CD14-positive monocyte (primary cell): Measurements from ENCODE around the gene GRIFIN. TPM values are rescaled to one million over a fixed set of nuclear protein-coding genes. Genes with fewer than 3 reads are reported as not detected.

Experiments used
- DNase-seq, 3 donors: peaks; one replicate each; pipeline ENCODE4 v3.0.0-alpha.2; 2011 to 2022
- H2AFZ ChIP-seq: 2 replicates; pipeline ENCODE4 v1.6.0; 2012; ENCODE audit warnings: mild to moderate bottlenecking, low read depth, low read length, inconsistent platforms; ENCODE audit not compliant: insufficient read depth, poor library complexity, severe bottlenecking
- H3K27ac ChIP-seq, 2 donors: 1 replicate in 1 of 2; 2 replicates in 1 of 2; pipeline ENCODE4 v1.5.1; 2012 to 2013; ENCODE audit warnings: low read length in 2 of 2, control low read depth in 1 of 2, inconsistent platforms in 1 of 2, low read depth in 1 of 2, mild to moderate bottlenecking in 1 of 2
- H3K27me3 ChIP-seq, 2 donors: one replicate each; pipeline versions ENCODE4 v1.6.0 to v1.6.1; 2011 to 2013; ENCODE audit warnings: low read length in 2 of 2; ENCODE audit not compliant: control insufficient read depth in 2 of 2, insufficient read depth in 2 of 2
- H3K36me3 ChIP-seq, 2 donors: replicated peaks in 1 of 2; 1 replicate in 1 of 2; 2 replicates in 1 of 2; pipeline versions ENCODE4 v1.5.1 to v1.6.1; 2012 to 2013; ENCODE audit warnings: low read length in 2 of 2, control low read depth in 1 of 2, inconsistent platforms in 1 of 2, mild to moderate bottlenecking in 1 of 2; ENCODE audit not compliant: insufficient read depth in 2 of 2, control insufficient read depth in 1 of 2
- H3K4me1 ChIP-seq, 2 donors: 1 replicate in 1 of 2; 2 replicates in 1 of 2; pipeline versions ENCODE4 v1.5.1 to v1.6.1; 2012 to 2013; ENCODE audit warnings: low read length in 2 of 2, control low read depth in 1 of 2, inconsistent platforms in 1 of 2, mild to moderate bottlenecking in 1 of 2, moderate library complexity in 1 of 2; ENCODE audit not compliant: insufficient read depth in 2 of 2, control insufficient read depth in 1 of 2
- H3K4me2 ChIP-seq: replicated peaks from 2 replicates; pipeline ENCODE3; 2012; ENCODE audit warnings: low read length, moderate library complexity, mild to moderate bottlenecking; ENCODE audit not compliant: poor library complexity, severe bottlenecking; ENCODE audit errors: extremely low read depth
- H3K4me3 ChIP-seq, 3 experiments: fragments of 200-600 bp in 1 of 3; sonication (generic) in 1 of 3; replicated peaks in 1 of 3; 1 replicate in 2 of 3; 2 replicates in 1 of 3; pipeline ENCODE4 v1.5.1; 2011 to 2013; ENCODE audit warnings: low read length in 3 of 3, mild to moderate bottlenecking in 3 of 3, control low read depth in 2 of 3, low read depth in 2 of 3, inconsistent platforms in 1 of 3, moderate library complexity in 1 of 3
- H3K79me2 ChIP-seq: 2 replicates; pipeline ENCODE4 v1.6.0; 2012; ENCODE audit warnings: mild to moderate bottlenecking, control low read depth, inconsistent platforms, low read length, moderate library complexity; ENCODE audit not compliant: insufficient read depth
- H3K9ac ChIP-seq: 2 replicates; pipeline ENCODE4 v1.6.0; 2017; ENCODE audit warnings: low read length, mild to moderate bottlenecking; ENCODE audit not compliant: insufficient read depth, poor library complexity, severe bottlenecking
- H3K9me3 ChIP-seq, 2 donors: replicated peaks in 1 of 2; 1 replicate in 1 of 2; 2 replicates in 1 of 2; pipeline versions ENCODE4 v1.5.1 to v1.6.1; 2012 to 2013; ENCODE audit warnings: low read length in 2 of 2, control low read depth in 1 of 2; ENCODE audit not compliant: control insufficient read depth in 1 of 2, insufficient read depth in 1 of 2
- H4K20me1 ChIP-seq: 2 replicates; pipeline ENCODE4 v1.6.0; 2012; ENCODE audit warnings: mild to moderate bottlenecking, low read length, control low read depth, moderate library complexity; ENCODE audit not compliant: insufficient read depth
- H3K27ac Mint-ChIP-seq, 7 donors: one replicate each; pipeline ENCODE4 v1.8.0; 2020; ENCODE audit warnings: mild to moderate bottlenecking in 7 of 7, mixed read lengths in 7 of 7, moderate library complexity in 6 of 7, inconsistent platforms in 2 of 7
- H3K27me3 Mint-ChIP-seq, 3 donors: one replicate each; pipeline ENCODE4 v1.8.0; 2021 to 2022; ENCODE audit warnings: low read depth in 3 of 3, mild to moderate bottlenecking in 3 of 3, mixed read lengths in 3 of 3, moderate library complexity in 3 of 3, inconsistent platforms in 1 of 3
- H3K36me3 Mint-ChIP-seq, 2 donors: one replicate each; pipeline ENCODE4 v1.8.0; 2020; ENCODE audit warnings: mixed read lengths in 2 of 2, inconsistent platforms in 1 of 2, mild to moderate bottlenecking in 1 of 2
- H3K4me1 Mint-ChIP-seq: one replicate; pipeline ENCODE4 v1.8.0; 2020; ENCODE audit warnings: mild to moderate bottlenecking, mixed read lengths
- H3K4me3 Mint-ChIP-seq, 2 donors: one replicate each; pipeline ENCODE4 v1.8.0; 2020; ENCODE audit warnings: mild to moderate bottlenecking in 2 of 2, mixed read lengths in 2 of 2, moderate library complexity in 1 of 2
- H3K9me3 Mint-ChIP-seq, 7 donors: one replicate each; pipeline ENCODE4 v1.8.0; 2020 to 2022; ENCODE audit warnings: mixed read lengths in 7 of 7, mild to moderate bottlenecking in 6 of 7, moderate library complexity in 6 of 7, inconsistent platforms in 2 of 7
- CTCF ChIP-seq: fragments of 200-600 bp; IDR thresholded peaks from one replicate; pipeline ENCODE4 v1.8.0; 2022; ENCODE audit warnings: antibody characterized with exemption, mild to moderate bottlenecking
- WGBS: methylation state at CpG from one replicate; pipeline ENCODE4 v1.1.5; 2013; ENCODE audit warnings: missing lambda C conversion rate; ENCODE audit not compliant: insufficient coverage; 5-methylcytosine and 5-hydroxymethylcytosine counted together
- intact Hi-C, 2 donors: fragments of 100-400 bp; cut with micrococcal nuclease; formaldehyde crosslinking; loops; one replicate each; pipeline versions ENCODE4 v1.15.0 to v1.15.1; 2023
- polyA plus RNA-seq, 3 donors: library from polyadenylated mRNA; depleted of rRNA in 1 of 3; unstranded in 2 of 3; stranded (reverse) in 1 of 3; fragments of 300-500 nt in 2 of 3; fragments of >200 nt in 1 of 3; fragmentation: Illumina TruSeq in 2 of 3; gene quantifications; 1 replicate in 2 of 3; 2 replicates in 1 of 3; pipeline ENCODE4 v1.2.3, GENCODE V29; 2012 to 2021

The GRIFIN gene
- polyA plus RNA-seq, 3 donors: not detected

GRCh38 chr7:2516194-2516555 is 40.0 kb upstream of the GRIFIN start:
- H4K20me1 ChIP-seq: peaks cover 12% of the 10 kb centered on the region
- H3K4me3 ChIP-seq: no peak overlapping the region
- DNase-seq: no peak
- peak overlapping the region in 1 of 7 donors; percentile 41 for H3K27ac Mint-ChIP-seq
- 98% methylated on average over 8 of the region's 8 CpGs for WGBS
- no peaks in the 10 kb centered on the region for H3K27me3 ChIP-seq
- H3K36me3 Mint-ChIP-seq: peaks cover 3 to 8% of the 10 kb centered on the region in 2 donors
- H3K27me3 Mint-ChIP-seq: peaks cover 0 to 4% (median 3%) of the 10 kb centered on the region in 3 donors
- H3K27ac ChIP-seq: no peak overlapping the region
- H3K4me1 ChIP-seq: peaks cover 36 to 46% of the 10 kb centered on the region in 2 donors
- no peak for TF ChIP-seq CTCF
- peaks cover 13% of the 10 kb centered on the region for H3K79me2 ChIP-seq
- H2AFZ ChIP-seq: no peak overlapping the region
- H3K9ac ChIP-seq: no peak overlapping the region
- no peaks in the 10 kb centered on the region for H3K36me3 ChIP-seq
- intact Hi-C loops: loop anchor here in 1 of 2 donors (10.0 kb wide), 1 partner anchor 111 kb away; the partner anchor contains the start of gene CHST12
- H3K4me3 Mint-ChIP-seq: no peak overlapping the region
- H3K9me3 Mint-ChIP-seq: peaks cover 0 to 2% (median 0%) of the 10 kb centered on the region in 7 donors
- H3K4me2 ChIP-seq: no peak overlapping the region
- H3K4me1 Mint-ChIP-seq: peaks cover 37% of the 10 kb centered on the region
- no peaks in the 10 kb centered on the region for H3K9me3 ChIP-seq

GRCh38 chr7:2515424-2516193 is 39.4 kb upstream of the GRIFIN start:
- Histone ChIP-seq H2AFZ (no peak overlapping the region), H3K79me2 (peaks cover 8% of the 10 kb centered on the region), H3K9me3 (no peaks in the 10 kb centered on the region), H4K20me1 (peaks cover 6% of the 10 kb centered on the region), H3K4me1 (peaks cover 42 to 52% of the 10 kb centered on the region in 2 donors), H3K9ac (no peak overlapping the region), H3K4me2 (no peak overlapping the region), H3K4me3 (no peak overlapping the region), H3K36me3 (no peaks in the 10 kb centered on the region), H3K27ac (no peak overlapping the region), H3K27me3 (no peaks in the 10 kb centered on the region)
- WGBS: 93% methylated on average over 13 of the region's 15 CpGs
- intact Hi-C loops: loop anchor here in 1 of 2 donors (10.0 kb wide), 1 partner anchor 111 kb away; the partner anchor contains the start of gene CHST12
- Mint-ChIP-seq H3K27ac (no peak overlapping the region), H3K27me3 (peaks cover 0 to 4% (median 3%) of the 10 kb centered on the region in 3 donors), H3K9me3 (peaks cover 0 to 2% (median 0%) of the 10 kb centered on the region in 7 donors), H3K36me3 (peaks cover under 1 to 5% of the 10 kb centered on the region in 2 donors), H3K4me1 (peaks cover 41% of the 10 kb centered on the region), H3K4me3 (no peak overlapping the region)
- TF ChIP-seq CTCF: no peak
- no peak for DNase-seq
